GM18909 (cell line): ENCODE data around the gene THSD4.
A peak's percentile ranks its signal among the peaks of the same experiment; 100 is the strongest.

Experiments
- ATAC-seq: cut with Tn5 transposase; IDR thresholded peaks from one replicate; pipeline ENCODE4 v1.9.1; 2021; ENCODE audit warnings: mild to moderate bottlenecking; ENCODE audit not compliant: unreplicated experiment, poor library complexity

Gene THSD4

DNA sequence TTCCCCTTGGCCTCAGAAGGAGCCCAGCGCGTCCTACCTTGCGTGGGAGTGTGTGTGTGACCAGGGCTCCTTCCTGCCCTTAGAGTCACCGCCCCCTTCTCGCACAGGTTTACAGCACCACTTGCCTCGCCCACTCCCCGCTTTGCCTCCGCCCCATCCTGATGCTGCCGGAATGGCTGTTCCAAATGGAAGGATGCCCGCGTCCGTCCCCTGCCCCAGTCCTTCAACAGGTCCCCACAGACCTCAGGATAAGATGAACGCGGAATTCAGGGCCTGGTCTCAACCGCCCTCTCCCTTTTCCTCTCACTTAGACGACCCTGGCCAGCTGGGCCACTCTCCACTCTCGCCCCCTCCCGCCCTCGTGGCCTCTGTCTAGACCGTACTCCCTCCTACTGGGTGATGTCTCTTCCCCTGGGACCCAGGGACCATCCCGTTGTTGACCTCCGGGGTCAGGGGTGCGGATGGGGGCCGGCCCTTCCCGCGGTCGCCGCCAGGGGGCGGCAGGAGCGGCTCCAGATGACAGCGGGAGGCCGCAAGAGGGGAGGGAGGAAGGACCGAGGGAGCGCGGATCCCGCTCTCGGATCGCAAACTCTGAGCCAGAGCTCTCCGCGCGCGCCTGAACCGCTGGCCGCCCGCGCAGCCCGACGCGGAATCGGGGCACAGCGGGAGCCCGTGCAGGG is at the start of gene THSD4:
Gene THSD4 (plus strand): TSS at position 585 of the 680 bp plus-strand sequence.
- ATAC-seq, result peak; percentile 73

DNA sequence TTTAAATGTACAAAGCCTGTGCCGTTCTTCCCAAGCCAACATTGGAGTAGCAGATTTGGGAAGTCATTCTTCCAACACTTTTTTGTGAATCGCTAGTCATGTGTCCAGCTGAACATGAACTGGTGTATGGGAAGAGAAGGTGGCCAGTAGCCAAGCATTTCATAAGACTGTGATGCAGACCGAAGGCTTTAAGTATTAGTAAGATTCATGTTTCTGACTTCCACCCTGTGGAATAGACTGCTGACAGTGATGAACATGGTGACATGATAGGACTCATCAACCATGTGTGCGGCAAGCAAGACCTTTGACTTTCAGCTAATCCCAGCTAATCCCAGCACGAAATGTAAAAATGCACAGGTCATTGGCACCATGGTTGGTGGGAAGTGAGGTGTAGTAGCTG is 48.3 kb upstream of the THSD4 start:
- ATAC-seq, result no peak

DNA sequence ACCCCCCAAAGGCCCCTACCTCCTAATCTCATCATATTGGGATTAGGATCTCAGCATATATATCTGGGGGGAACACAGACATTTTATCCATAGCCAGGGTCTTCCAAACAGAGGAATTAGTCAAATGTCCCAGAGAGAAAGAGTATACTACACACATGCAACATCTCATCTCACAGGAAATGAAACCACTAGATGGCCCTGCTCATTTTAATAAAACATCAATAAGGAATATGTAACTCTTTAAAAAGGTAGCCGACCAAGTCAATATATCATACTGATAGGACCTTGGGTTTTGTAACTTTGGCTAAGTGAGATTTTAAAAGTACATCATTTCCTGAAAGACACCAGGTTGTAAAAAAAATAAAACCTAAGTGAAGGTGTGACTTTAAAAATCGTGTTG is 45.6 kb upstream of the THSD4 start:
- ATAC-seq, result no peak

DNA sequence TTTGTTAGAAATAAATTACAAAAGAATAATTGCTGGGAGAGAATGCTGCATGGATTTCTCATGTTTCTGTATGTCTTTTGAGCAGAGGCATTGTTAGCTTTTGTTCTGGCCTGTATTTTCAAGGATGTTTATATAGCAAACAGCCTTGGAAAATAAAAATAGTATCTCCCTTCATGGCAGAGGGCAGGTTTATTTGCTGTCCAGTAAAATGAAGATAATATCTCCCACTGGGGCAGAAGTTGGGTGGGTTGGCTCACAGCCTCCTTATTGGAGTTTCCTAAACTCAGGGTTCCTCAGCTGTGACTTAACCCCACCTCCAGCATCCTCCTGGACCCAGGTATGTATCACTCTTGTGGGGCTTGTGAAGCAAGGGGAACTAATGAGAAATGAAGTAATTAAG is 43.7 kb upstream of the THSD4 start:
- ATAC-seq, result no peak

DNA sequence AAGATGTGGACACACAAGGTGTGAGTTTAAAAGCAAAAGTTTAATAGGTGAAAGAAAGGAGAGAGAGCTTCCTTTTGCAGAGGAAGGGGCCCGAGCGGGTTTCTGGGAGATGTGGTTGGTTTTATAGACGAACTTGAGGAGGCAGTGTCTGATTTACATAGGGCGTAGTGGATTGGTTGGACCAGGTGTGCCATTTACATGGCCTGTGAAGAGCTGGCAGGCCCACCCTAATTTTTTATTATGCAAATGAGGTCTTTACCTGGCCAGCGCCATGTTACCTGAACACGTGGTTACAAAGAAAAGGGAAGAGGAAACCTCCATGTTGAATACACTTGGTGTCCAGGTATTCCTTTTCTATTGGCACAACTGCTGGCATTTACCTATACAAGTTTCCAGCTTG is 42.8 kb upstream of the THSD4 start:
- ATAC-seq, result no peak

DNA sequence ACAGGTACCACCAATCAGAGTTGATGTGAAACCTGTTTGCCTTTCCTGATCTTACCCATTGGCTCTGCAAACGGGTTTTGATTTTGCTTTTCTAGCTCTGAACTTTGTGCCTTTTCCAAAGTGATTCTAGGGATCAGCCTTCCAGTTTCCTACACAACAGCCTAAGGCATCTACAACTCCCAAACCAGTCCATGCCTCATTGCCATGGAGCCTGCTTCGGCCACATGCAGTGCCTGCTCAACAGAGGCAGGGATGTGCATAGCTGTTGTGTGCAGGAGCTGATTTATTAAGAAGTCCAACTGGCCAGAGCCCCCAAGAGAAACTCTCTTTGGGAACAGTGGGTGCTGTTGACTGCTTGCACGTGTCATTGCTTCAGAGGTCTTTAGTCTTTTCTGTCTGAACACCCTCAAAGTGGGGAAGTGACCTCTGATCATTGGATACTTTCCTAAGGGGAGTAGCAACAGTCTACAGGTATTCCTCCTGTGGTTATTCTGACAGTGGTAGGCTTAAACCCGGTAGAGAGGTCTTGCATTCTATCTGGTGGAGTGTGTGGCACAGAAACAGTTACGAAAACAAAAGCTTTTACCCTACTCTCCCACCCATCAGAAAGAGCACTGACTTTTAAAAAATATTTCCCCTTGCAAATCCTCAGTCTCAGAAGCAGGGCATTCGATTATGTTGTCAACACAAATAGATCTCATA is 36.6 kb upstream of the THSD4 start:
- ATAC-seq, result no peak

DNA sequence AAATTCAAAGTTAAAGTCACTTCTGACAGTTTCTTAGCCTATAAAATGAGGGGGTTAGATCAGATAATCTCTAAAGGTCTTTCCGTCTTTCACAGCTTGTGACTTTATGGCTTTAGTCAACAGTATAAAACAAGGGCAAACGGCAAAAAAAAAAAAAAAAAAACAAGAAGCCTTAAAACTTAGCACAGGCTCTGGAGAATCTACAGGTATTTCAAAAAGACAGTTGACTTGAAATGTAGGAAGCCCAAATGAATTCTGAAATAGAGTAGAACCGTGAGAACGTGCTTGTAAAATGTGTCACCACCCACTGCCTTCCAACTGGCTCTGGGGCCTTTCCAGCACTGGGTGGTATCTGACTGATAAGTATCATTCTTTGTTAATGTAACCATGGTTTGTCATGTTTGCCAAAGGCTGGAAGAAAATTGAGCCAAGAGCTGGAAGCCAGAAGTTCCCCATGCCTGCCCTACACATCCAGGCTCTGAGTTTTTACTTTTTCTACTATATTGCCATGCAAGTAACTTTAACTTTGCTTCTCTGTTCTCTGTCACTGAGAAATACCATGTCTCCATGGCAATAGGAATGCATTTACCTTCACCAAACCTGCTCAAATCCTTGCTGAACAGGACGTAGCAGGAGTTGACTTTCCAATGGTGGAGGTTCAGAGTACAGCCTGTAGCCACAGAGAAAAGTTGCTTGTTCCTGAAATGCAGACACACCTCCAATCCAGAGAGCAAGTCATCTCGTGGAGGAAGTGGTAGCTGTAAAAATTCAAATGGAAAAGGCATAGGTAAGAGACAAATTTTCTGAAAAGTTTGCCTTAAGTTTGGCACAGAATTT is 35.8 kb upstream of the THSD4 start:
- no peak for ATAC-seq

DNA sequence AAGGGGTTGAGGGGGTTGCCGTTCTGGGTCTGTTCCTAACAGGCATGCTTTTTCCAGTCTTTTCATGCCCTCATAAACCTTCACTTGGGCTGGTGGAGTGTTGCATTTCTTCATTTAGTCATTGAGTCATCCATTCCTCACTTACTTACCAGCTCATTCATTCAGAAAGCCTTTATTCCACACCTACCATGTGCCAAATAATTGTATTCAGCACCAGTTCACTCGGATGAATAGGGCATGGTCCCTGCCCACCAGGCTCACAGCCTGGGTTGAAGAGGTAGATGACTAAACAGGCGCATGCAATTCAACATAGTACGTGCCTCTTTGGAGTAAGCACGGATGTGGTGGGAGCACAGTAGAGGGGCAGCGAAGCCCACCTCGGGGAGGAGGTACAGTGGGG is 35.1 kb upstream of the THSD4 start:
- ATAC-seq, result no peak

DNA sequence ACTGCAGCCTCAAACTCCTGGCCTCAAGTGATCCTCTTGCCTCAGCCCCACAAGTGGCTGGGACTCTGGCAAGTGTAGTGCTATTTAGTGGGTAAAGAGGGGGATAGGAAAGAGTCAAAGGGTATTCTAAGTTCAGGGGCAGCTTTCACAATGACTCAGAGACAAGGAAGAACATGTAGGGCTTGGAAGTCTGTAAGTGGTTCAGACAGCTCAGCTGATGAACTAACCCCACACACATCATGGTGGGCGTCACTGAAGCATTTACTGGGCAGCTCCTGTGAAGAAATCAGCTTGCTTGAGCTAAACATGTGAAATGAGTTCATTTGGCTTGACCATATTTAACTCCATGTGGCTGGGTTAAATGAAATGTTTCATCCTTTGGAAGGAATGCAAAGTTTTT is 34.6 kb upstream of the THSD4 start:
- ATAC-seq, result no peak

DNA sequence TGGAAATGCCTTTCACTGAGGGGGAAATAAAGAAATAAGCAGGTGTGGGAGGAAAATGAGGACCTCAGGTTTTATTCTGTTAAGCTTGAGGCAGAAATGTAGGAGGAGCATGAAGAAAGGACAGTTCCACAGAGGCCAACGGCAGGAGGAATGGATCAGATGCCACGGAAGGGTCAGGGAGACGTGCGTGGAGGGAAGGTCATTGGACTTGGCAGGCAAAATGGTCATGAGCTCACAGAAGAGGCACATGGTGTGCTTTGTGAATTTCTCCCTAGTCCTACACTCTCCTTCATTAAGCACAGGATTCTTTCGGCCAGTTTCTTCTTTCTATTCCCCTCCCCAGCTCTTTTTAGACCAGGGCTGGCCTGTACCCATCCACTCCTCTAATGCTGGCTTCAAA is 32.5 kb upstream of the THSD4 start:
- ATAC-seq, result no peak

DNA sequence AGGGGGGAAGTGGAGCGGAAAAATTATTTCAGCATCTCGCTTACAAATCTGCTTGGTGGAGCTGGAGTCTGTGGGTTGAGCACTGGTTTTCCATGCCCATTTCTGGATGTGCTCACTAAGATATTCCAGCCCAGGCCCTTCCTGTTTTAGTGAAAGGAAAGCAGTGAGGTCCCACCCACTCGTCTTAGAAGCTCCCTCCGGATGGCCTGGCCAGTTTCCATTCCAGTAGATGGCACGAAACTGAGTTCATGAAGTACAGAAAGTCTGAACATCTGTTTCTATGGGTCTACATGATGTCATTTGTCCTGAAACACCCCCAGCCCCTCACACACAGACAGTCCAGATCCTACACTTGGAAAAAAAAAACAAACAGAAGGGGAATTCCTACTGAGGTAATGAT is 31.9 kb upstream of the THSD4 start:
- ATAC-seq, result no peak

DNA sequence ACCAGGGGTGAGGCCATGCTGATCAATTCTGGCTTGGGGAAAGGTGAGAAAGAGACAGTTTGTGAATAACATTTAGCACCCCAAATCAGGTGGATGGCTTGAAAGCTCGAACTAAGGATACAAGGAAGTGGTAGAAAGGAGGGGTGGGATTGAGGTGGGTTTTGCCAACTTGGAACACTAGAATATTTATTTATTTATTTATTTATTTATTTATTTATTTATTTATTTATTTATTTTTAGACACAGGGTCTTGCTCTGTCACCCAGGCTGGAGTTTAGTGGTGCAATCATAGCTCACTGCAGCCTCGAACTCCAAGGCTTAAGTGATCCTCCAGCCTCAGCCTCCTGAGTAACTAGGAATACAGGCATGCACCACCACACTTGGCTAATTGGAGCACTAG is 31.0 kb upstream of the THSD4 start:
- no peak for ATAC-seq

DNA sequence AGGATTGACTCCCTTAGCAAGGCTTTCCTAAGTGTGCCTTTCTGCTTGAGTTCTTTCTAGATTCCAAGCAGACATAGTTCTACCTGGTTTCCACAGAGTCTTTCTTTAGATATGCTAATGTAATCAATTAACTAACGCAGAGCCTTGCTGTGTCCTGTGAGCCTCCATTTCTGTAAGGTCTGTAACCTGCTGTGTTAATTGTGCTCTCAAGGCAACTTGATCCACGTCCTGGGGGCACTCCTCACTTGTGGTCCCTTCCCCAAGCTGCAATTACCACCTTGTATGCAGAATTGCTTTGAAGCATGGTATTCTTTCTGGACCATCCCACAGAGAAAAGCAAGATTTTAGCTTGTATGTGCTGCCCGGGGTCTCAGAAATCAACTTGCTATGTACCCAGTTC is 29.5 kb upstream of the THSD4 start:
- ATAC-seq, result no peak

DNA sequence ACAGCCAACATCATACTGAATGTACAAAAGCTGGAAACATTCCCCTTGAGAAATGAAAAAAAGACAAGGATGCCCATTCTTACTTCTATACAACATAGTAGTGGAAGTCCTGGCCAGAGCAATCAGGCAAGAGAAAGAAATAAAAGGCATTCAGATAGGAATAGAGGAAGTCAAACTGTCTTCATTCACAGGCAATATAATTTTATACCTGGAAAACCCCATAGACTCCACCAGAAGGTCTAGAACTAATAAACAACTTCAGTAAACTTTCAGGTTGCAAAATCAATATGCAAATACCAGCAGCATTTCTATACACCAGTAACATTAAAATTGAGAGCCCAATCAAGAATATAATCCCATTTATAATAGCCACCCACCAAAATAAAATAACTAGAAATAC is 27.1 kb upstream of the THSD4 start:
- no peak for ATAC-seq

DNA sequence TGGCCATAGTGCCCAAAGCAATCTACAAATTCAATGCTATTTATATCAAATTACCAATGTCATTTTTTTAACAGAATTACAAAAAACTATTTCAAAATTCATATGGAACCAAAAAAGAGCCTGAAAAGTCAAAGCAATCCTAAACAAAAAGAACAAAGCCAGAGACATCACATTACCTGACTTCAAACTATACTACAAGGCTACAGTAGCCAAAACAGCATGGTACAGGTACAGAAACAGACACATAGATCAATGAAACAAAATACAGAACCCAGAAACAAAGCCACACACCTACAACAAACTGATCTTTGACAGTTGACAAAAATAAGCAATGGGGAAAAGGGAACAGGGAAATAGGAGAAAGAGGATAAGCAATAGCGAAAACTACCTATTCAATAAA is 26.6 kb upstream of the THSD4 start:
- no peak for ATAC-seq

DNA sequence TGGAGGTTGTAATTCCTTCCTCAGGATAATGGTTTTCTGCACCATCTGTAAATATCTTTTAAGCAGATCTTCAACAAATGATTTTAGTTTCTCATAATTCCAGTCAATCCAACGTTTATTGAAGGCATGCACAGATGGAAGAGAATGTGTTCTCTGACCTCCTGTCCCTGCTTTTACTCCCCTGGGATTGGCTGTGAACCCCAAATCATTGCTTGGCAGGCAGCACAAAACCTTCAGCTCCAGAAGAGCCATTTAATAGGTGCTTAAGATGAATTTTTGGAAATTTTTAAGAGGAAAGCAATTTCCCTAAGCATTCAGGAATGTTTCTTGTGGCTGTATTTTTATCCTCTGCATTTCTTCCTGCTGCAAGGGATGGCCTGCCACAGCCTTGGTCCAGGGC is 25.5 kb upstream of the THSD4 start:
- ATAC-seq, result no peak

DNA sequence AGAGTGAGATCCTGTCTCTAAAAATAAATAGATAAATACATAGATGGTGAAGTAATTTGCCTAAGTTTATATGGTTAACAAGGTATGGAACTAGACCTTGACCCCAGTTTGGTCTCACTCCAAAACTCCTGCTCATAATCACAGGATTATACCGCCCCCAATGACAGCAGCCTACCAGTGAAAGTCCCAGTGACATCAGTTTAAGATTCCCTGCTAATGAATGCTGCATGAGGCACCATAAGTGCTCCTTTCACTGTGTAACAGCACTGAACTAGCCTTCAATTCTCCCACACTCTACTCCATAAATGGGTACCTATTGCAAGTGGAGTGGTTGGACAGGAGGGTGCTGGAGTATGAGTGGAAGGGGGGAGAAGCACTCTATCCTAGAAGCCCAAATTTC is 23.7 kb upstream of the THSD4 start:
- ATAC-seq, result no peak

DNA sequence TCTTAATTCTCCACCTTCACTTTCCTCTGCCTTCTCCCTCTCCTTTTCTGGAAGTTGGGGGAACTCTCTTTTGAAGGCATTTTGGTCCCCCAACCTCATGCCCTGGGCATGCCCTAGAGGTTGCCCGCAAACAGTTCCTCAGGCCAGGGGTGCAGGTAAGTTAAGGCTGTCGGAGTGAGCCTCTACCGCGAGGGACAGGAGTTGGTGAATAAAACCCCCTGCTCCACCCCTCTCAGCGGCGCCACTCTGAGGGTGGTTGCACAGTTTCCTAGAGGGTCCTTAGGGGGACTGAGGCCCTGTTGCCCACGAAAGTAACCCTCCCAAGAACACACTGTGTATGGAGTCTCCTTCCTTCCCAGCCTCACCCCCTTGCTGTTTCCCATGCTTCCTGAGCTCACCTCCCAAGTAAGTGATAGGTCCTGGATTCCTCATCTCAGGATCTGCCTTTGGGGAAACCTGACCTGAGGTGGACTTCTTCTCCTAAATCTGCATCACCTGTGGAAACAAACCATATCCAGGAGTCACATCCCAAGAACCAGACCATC is 23.1 kb upstream of the THSD4 start:
- ATAC-seq, result no peak

DNA sequence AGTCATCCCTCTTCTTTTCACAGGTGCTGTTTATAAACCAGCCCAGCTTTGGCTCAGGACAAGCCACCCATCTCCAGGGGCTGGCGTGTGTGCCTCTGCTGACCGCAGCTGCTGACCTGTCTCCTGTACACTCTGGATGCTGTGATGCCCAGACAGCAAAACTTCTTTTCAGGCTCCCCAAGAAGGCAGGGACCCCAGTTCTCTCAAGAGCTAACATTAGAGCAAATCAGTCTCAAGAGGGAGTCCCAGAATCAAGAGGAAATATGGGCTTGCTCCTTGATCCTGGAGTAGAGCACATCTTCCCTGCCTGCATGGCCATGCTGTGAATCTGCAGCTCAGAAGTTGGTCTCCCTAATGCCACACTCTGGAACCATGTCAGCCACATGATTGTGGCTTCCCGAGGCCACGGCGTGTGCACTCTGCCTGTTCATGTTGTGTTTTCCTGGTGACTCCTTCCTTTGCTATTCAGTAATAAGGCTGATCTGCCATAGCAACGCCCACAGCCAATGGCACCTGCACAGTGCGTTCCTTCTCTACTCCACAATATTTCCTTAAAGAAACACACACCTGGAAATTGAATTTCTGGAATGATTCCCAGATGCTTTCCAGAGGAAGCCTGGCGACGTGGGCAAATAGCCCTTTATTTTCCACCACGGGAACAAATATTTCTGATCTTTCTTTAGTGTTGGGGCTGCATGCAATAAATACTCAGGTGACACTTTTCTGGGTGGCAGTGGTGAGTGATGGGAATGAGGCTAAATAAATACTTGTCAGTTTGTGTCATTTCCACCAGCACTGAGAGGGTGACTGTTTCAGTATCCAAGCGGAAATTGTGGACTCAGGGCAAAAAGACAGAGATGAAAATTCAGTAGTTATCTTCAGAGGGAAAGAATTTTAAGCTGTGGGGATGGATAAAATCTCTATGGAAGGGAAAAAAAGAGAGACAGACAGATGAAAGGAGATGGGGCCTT is 21.9 kb upstream of the THSD4 start:
- ATAC-seq, result no peak

DNA sequence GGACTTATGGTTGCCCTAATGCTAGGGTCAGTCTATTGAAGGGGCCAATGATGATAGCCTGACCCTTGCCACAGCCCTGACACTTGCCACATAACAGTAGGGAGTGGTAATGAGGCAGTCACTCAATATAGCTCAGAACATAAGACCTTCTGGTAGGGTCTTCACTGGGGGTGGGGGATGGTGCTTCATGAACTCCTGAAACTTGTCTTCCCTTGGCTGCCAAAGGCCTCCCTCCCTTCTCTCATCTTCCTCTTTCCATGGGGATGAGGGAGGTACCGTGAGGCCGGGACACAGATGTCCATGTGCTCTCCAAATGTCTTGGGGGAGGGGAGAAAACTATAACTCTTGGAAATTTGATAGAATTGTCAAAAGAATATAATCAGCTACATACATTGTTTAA is 21.1 kb upstream of the THSD4 start:
- no peak for ATAC-seq
